ENCODE results near the gene GDF2.

The GDF2 gene

GRCh38 chr10:47291682-47292081 is 30.6 kb upstream of the GDF2 start:
- no peak for DNase-seq (ENCODE audit: low read depth)

GRCh38 chr10:47294057-47294456 is 28.2 kb upstream of the GDF2 start:
- DNase-seq (ENCODE audit: low read depth) = no peak

- no peak for DNase-seq (ENCODE audit: low read depth)
Measured at GRCh38 chr10:47294501-47294900, 27.8 kb upstream of the GDF2 start.

GRCh38 chr10:47295411-47295810 is 26.8 kb upstream of the GDF2 start:
- DNase-seq (ENCODE audit: low read depth) = no peak

- no peak for DNase-seq (ENCODE audit: low read depth)
Measured at GRCh38 chr10:47296156-47296894, 25.9 kb upstream of the GDF2 start.

- DNase-seq (ENCODE audit: low read depth) = no peak
Measured at GRCh38 chr10:47296941-47297340, 25.3 kb upstream of the GDF2 start.

GRCh38 chr10:47297866-47298540 is 24.3 kb upstream of the GDF2 start:
- no peak for DNase-seq (ENCODE audit: low read depth)

GRCh38 chr10:47298715-47299114 is 23.5 kb upstream of the GDF2 start:
- DNase-seq (ENCODE audit: low read depth) = no peak

- no peak for DNase-seq (ENCODE audit: low read depth)
Measured at GRCh38 chr10:47299611-47300428, 22.4 kb upstream of the GDF2 start, which contains the start of gene GDF10. Gene GDF10, plus strand, starts transcription at chr10:47300197. Its CDS starts 455 bp downstream, at chr10:47300652.

- DNase-seq (ENCODE audit: low read depth) = no peak
Measured at GRCh38 chr10:47300429-47300931, 21.8 kb upstream of the GDF2 start.

GRCh38 chr10:47301833-47302232 is 20.4 kb upstream of the GDF2 start:
- DNase-seq (ENCODE audit: low read depth) = no peak

GRCh38 chr10:47303105-47303504 is 19.1 kb upstream of the GDF2 start:
- DNase-seq (ENCODE audit: low read depth) = no peak

- no peak for DNase-seq (ENCODE audit: low read depth)
Measured at GRCh38 chr10:47303866-47304265, 18.4 kb upstream of the GDF2 start.

- DNase-seq (ENCODE audit: low read depth) = no peak
Measured at GRCh38 chr10:47305566-47305965, 16.7 kb upstream of the GDF2 start.

- no peak for DNase-seq (ENCODE audit: low read depth)
Measured at GRCh38 chr10:47306387-47307210, 15.7 kb upstream of the GDF2 start.

GRCh38 chr10:47307381-47307780 is 14.9 kb upstream of the GDF2 start:
- no peak for DNase-seq (ENCODE audit: low read depth)

GRCh38 chr10:47308775-47309174 is 13.5 kb upstream of the GDF2 start:
- DNase-seq (ENCODE audit: low read depth) = no peak

- no peak for DNase-seq (ENCODE audit: low read depth)
Measured at GRCh38 chr10:47309408-47310089, 12.7 kb upstream of the GDF2 start.

GRCh38 chr10:47310090-47310505 is 12.2 kb upstream of the GDF2 start:
- DNase-seq (ENCODE audit: low read depth) = no peak

GRCh38 chr10:47311193-47311931 is 10.9 kb upstream of the GDF2 start:
- no peak for DNase-seq (ENCODE audit: low read depth)
